Colonic mucosa (tissue), 4 donors: Measurements from ENCODE around the gene VAV1. TPM values are rescaled to one million over a fixed set of nuclear protein-coding genes. Genes with fewer than 3 reads are reported as not detected.

Experiments
- DNase-seq: peaks from one replicate; pipeline ENCODE4 v3.0.0-alpha.2; 2020
- H3K27ac ChIP-seq: fragments of 200-600 bp; one replicate; pipeline ENCODE4 v1.8.0; 2021
- H3K27me3 ChIP-seq: fragments of 200-600 bp; one replicate; pipeline ENCODE4 v1.8.0; 2021
- H3K36me3 ChIP-seq: fragments of 200-600 bp; one replicate; pipeline ENCODE4 v1.8.0; 2021
- H3K4me1 ChIP-seq: fragments of 200-600 bp; one replicate; pipeline ENCODE4 v1.8.0; 2021; ENCODE audit warnings: mild to moderate bottlenecking
- H3K4me3 ChIP-seq: fragments of 200-600 bp; one replicate; pipeline ENCODE4 v1.8.0; 2021
- H3K9ac ChIP-seq, 2 donors: one replicate each; pipeline ENCODE4 v1.7.0; 2013; ENCODE audit warnings: control low read depth in 2 of 2, low read depth in 2 of 2, low read length in 2 of 2
- H3K9me3 ChIP-seq: fragments of 200-600 bp; one replicate; pipeline ENCODE4 v1.8.0; 2021
- CTCF ChIP-seq: fragments of 200-600 bp; IDR thresholded peaks from one replicate; pipeline ENCODE4 v1.8.0; 2022; ENCODE audit warnings: antibody characterized with exemption, mild to moderate bottlenecking
- intact Hi-C: fragments of 100-400 bp; cut with DNase I; formaldehyde crosslinking; loops from one replicate; pipeline ENCODE4 v1.14.1; 2022
- total RNA-seq, 2 donors: library from RNA; stranded (reverse); fragmentation: NEBNext Ultra II Directional in 1 of 2; extraction: Animal tissue kit (Norgen Biotek cat#: 25700) in 1 of 2; gene quantifications; one replicate each; pipeline ENCODE4 v1.2.1, GENCODE V29; 2021
- donor health status: healthy.
- donor health status: DM: no; HTN: no; CAD: no.
- donor health status: DM: no; HTN: no; CAD: no.

VAV1 gene
- total RNA-seq, 2 donors from 2014 or later, result 5.7 to 6.0 TPM

DNA sequence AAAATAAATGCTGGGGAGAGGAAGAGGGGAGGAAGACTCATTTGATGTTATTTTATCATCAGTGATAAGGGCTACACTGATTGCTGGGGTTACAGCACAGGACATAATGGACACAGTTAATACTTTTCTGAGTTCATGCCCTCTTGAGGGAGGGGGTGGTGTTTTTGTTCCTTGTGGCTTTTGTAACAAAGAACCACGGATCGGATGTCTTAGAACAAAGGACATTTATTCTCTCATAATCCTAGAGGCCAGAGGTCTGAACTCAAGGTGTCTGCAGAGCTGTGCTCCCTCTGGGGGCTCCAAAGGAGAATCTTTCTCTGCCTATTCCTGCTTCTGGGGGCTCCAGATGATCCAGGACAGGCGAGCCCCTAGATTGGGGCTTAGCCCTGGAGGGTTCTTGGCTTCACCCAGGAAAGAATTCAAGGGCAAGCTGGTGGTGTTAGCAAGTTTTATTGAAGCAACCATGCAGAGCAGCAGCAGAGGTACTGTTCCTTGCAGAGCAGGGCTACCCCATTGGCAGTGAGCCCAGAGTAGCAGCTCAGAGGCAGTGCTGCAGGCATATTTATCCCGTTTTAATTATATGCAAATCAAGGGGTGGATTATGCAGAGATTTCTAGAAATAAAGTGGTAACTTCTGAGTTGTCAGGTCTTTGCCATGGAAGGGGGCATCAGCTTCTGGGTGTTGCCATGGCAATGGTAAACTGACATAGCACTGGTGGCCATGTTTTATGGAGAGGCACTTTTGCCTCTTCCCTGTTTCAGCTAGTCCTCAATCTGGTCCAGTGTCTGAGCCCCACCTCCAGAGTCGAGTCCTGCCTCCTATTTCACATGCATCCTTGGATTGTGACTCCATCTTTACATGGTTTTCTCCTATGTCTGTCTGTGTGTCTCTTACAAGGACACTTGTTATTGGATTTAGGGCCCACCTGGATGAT, 18.0 kb downstream of the VAV1 start:
- H3K27me3 ChIP-seq, result no peaks in the 10 kb centered on the region
- TF ChIP-seq CTCF, result no peak
- no peaks in the 10 kb centered on the region for H3K9me3 ChIP-seq
- no peak overlapping the region for H3K9ac ChIP-seq
- no peak for DNase-seq
- H3K4me1 ChIP-seq, result no peaks in the 10 kb centered on the region
- no peaks in the 10 kb centered on the region for H3K36me3 ChIP-seq
- no peak overlapping the region for H3K4me3 ChIP-seq
- intact Hi-C loops, result no loop called here
- no peak overlapping the region for H3K27ac ChIP-seq

DNA sequence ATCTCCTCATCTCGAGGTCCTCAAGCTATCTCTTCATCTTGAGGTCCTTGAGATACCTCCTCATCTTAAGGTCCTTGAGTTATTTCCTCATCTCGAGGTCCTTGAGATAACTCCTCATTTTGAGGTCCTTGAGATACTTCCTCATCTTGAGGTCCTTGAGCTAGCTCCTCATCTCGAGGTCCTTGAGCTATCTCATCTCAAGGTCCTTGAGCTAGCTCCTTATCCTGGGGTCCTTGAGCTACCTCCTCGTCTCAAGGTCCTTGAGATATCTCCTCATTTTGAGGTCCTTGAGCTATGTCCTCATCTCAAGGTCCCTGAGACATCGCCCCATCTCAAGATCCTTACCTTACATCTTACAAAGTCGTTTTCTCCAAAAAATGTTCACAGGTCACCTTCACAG, 18.7 kb downstream of the VAV1 start:
- no peaks in the 10 kb centered on the region for H3K4me1 ChIP-seq
- H3K27me3 ChIP-seq, result no peaks in the 10 kb centered on the region
- DNase-seq, result no peak
- H3K9ac ChIP-seq, result no peak overlapping the region
- intact Hi-C loops, result no loop called here
- H3K4me3 ChIP-seq, result no peak overlapping the region
- H3K9me3 ChIP-seq, result no peaks in the 10 kb centered on the region
- no peak overlapping the region for H3K27ac ChIP-seq
- no peaks in the 10 kb centered on the region for H3K36me3 ChIP-seq
- TF ChIP-seq CTCF, result no peak

DNA sequence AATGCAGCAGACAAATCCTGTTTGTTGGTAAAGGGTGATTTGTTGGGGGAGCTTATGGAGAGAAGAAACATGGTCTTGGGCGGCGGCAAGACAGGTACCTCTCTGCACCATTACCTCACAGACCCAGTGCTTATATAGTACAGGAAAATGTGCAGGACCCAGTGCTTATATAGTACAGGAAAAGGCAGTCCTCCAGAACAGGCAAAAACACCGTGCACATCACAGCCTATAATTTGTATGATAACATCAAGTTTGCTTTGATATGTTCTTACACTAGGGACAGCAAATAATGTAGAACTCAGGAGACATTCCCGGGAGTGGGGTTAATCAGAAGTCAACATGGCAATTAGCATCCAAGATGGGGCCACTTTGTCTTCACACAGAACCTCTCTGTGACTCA, 20.9 kb downstream of the VAV1 start:
- Histone ChIP-seq H3K4me1 (no peaks in the 10 kb centered on the region), H3K4me3 (no peak overlapping the region), H3K27me3 (no peaks in the 10 kb centered on the region), H3K9ac (no peak overlapping the region), H3K27ac (no peak overlapping the region), H3K9me3 (no peaks in the 10 kb centered on the region), H3K36me3 (no peaks in the 10 kb centered on the region)
- no peak for TF ChIP-seq CTCF
- DNase-seq, result no peak
- intact Hi-C loops, result no loop called here

DNA sequence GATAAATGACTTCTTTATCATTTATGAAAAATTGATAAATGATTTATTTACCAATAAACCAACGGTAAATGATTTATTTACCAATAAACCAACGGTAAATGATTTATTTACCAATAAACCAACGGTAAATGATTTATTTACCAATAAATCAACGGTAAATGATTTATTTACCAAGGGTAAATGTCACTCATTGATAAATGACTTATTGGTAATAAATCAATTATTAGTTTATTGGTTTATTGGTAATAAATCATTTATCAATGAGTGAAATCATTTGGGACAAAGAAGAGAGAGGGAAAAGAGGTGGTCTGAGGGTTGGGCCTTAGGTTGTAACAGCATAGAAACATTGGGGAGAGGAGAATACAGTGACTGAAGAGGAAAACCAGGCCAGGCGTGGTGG, 21.5 kb downstream of the VAV1 start:
- Histone ChIP-seq H3K27me3 (no peaks in the 10 kb centered on the region), H3K27ac (no peak overlapping the region), H3K4me1 (no peaks in the 10 kb centered on the region), H3K4me3 (no peak overlapping the region), H3K36me3 (no peaks in the 10 kb centered on the region), H3K9me3 (no peaks in the 10 kb centered on the region), H3K9ac (no peak overlapping the region)
- no peak for TF ChIP-seq CTCF
- no peak for DNase-seq
- intact Hi-C loops, result no loop called here

GRCh38 chr19:6794686-6795431, 22.4 kb downstream of the VAV1 start:
- no peak overlapping the region for H3K9ac ChIP-seq
- intact Hi-C loops, result no loop called here
- H3K27ac ChIP-seq, result no peak overlapping the region
- H3K4me3 ChIP-seq, result no peak overlapping the region
- no peaks in the 10 kb centered on the region for H3K4me1 ChIP-seq
- no peaks in the 10 kb centered on the region for H3K9me3 ChIP-seq
- no peaks in the 10 kb centered on the region for H3K36me3 ChIP-seq
- TF ChIP-seq CTCF, result no peak
- no peak for DNase-seq
- H3K27me3 ChIP-seq, result no peaks in the 10 kb centered on the region
